Left lung (tissue), 10 donors: Measurements from ENCODE around the gene OGA. TPM values are rescaled to one million over a fixed set of nuclear protein-coding genes. Genes with fewer than 3 reads are reported as not detected.

Source experiments
- ATAC-seq: fragments of 200-7000 bp; cut with Tn5 transposase; one replicate; pipeline ENCODE4 v1.9.1; 2020; ENCODE audit warnings: moderate library complexity
- DNase-seq, 4 donors: peaks; one replicate each; pipeline ENCODE4 v3.0.0-alpha.2; 2013 to 2020
- H3K27ac ChIP-seq, 2 donors: fragments of 200-600 bp; sonication (generic) in 1 of 2; one replicate each; pipeline versions ENCODE4 v1.5.0 to v1.8.0; 2020 to 2021
- H3K27me3 ChIP-seq, 2 donors: fragments of 200-600 bp; sonication (generic) in 1 of 2; one replicate each; pipeline versions ENCODE4 v1.5.0 to v1.8.0; 2020 to 2021
- H3K36me3 ChIP-seq, 2 donors: fragments of 200-600 bp; sonication (generic) in 1 of 2; one replicate each; pipeline versions ENCODE4 v1.5.0 to v1.8.0; 2020 to 2021
- H3K4me1 ChIP-seq, 2 donors: fragments of 200-600 bp; one replicate each; pipeline ENCODE4 v1.8.0; 2021
- H3K4me3 ChIP-seq, 2 donors: fragments of 200-600 bp; sonication (generic) in 1 of 2; one replicate each; pipeline versions ENCODE4 v1.5.0 to v1.8.0; 2020 to 2021; ENCODE audit warnings: mild to moderate bottlenecking in 1 of 2
- H3K9me3 ChIP-seq, 2 donors: fragments of 200-600 bp; sonication (generic) in 1 of 2; one replicate each; pipeline versions ENCODE4 v1.5.0 to v1.8.0; 2020 to 2021
- intact Hi-C, 2 donors: fragments of 100-400 bp; cut with DNase I; formaldehyde crosslinking; loops; one replicate each; pipeline versions ENCODE4 v1.11.2 to v1.14.2; 2022
- polyA plus RNA-seq, 6 donors: library from polyadenylated mRNA; unstranded; fragments of 120-200 nt; gene quantifications; one replicate each; pipeline ENCODE4 v1.2.1, GENCODE V29; 2013; ENCODE audit not compliant: insufficient read length in 6 of 6
- total RNA-seq, 2 donors: library from RNA; stranded (reverse); fragmentation: NEBNext Ultra II Directional; extraction: Animal tissue kit (Norgen Biotek cat#: 25700); gene quantifications; one replicate each; pipeline ENCODE4 v1.2.1, GENCODE V29; 2021
- TF ChIP-seq, protein P1 (sequence below), 2 donors: fragments of 200-600 bp; sonication (generic) in 1 of 2; IDR thresholded peaks; one replicate each; pipeline versions ENCODE4 v1.5.0 to v1.8.0; 2021; ENCODE audit warnings: antibody characterized with exemption in 2 of 2
- donor health status: DM: no; HTN: yes; CAD: no.
- donor health status: DM: no; HTN: no; CAD: no.

Gene OGA
- total and polyA plus RNA-seq, 8 donors = 72.6 to 288 (median 232) TPM

DNA sequence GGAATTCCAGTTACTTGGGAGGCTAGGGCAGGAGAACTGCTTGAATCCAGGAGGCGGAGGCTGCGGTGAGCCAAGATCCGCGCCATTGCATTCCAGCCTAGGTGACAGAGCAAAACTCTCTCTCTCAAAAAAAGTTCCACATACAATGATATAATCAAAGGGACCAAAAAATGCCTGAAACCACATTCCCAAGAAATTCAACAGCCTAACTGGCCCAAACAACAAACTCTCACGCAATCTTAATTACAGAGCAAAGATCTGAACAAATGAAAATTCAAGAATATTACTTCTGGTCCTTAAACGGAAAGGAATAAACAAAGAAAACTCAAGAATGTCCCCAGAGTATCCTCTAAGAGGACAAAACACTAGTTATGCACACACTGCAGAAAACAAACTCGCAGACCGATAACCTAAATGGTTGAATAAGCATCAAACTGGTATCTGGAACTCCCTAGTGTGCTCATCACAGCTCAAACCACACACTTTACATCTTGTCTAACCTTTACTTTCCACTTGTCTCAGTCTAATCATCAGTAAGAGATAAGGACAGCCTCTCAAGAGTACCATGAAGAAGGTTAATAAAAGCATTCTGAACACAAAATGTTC is 3.7 kb downstream of the OGA start:
- H3K4me3 ChIP-seq = peak overlapping the region in 1 of 2 donors; percentile 100
- peak overlapping the region in 1 of 2 donors; percentile 10 for H3K27ac ChIP-seq
- intact Hi-C loops = no loop called here

DNA sequence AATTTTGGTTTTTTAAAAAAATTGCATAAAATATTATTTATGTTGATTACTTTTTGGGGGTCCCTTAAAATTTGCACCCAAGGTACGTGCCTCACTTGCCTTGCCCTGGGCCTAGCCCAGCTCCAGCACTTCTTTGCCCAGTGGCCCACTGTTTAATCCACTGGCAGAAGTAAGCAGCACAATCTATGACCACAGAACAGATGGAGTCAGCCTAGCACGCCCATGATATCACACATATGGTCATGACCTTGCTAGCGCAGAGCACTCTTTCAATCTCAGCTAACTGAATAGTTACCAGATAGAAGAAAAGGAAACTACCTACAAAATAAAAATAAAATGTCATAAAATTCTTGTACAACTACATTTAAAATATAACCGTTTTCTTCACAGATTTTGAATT is 5.6 kb downstream of the OGA start:
- Histone ChIP-seq H3K4me3 (no peak overlapping the region), H3K36me3 (peaks cover 0 to 53% of the 10 kb centered on the region in 2 donors), H3K27ac (no peak overlapping the region), H3K27me3 (no peaks in the 10 kb centered on the region), H3K4me1 (peaks cover 19 to 48% of the 10 kb centered on the region in 2 donors), H3K9me3 (no peaks in the 10 kb centered on the region)
- intact Hi-C loops = no loop called here
- DNase-seq = no peak
- no peak for ATAC-seq
- TF ChIP-seq, protein P1, sequence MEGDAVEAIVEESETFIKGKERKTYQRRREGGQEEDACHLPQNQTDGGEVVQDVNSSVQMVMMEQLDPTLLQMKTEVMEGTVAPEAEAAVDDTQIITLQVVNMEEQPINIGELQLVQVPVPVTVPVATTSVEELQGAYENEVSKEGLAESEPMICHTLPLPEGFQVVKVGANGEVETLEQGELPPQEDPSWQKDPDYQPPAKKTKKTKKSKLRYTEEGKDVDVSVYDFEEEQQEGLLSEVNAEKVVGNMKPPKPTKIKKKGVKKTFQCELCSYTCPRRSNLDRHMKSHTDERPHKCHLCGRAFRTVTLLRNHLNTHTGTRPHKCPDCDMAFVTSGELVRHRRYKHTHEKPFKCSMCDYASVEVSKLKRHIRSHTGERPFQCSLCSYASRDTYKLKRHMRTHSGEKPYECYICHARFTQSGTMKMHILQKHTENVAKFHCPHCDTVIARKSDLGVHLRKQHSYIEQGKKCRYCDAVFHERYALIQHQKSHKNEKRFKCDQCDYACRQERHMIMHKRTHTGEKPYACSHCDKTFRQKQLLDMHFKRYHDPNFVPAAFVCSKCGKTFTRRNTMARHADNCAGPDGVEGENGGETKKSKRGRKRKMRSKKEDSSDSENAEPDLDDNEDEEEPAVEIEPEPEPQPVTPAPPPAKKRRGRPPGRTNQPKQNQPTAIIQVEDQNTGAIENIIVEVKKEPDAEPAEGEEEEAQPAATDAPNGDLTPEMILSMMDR (IDR thresholded peaks at IDR 0.05) = no peak

More for the DNA sequence above, 3.7 kb downstream of the OGA start:
- no peaks in the 10 kb centered on the region for H3K27me3 ChIP-seq
- ATAC-seq = no peak
- DNase-seq = peak in 1 of 4 donors; percentile 24
- H3K36me3 ChIP-seq = peaks cover 0 to 34% of the 10 kb centered on the region in 2 donors
- H3K9me3 ChIP-seq = no peaks in the 10 kb centered on the region
- TF ChIP-seq, protein P1 (IDR thresholded peaks at IDR 0.05) = no peak
- peaks cover 27 to 57% of the 10 kb centered on the region in 2 donors for H3K4me1 ChIP-seq

DNA sequence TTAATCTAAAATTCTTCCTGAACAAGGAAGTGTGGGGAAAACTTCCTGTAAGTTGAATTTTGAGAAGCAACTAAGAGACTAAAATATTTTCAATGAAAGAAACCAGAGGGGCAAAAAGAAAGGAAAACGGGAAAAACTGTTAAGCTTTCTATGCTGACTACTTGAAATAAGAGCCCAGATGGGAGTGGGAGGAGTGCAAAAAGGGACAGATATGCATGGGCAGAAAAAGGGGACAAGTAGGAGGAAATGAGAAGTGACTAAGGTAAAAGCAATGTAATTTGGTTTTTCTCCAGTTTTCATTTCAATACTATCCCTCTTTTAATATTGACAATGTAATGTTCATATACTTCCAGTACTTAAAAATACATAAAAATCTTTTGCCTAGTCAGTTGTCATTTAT is 11.1 kb downstream of the OGA start:
- peaks cover 0 to 4% of the 10 kb centered on the region in 2 donors for H3K4me1 ChIP-seq
- no peaks in the 10 kb centered on the region for H3K27me3 ChIP-seq
- no peaks in the 10 kb centered on the region for H3K9me3 ChIP-seq
- no peak overlapping the region for H3K4me3 ChIP-seq
- no peak for DNase-seq
- H3K27ac ChIP-seq = no peak overlapping the region
- intact Hi-C loops = no loop called here
- ATAC-seq = no peak
- peaks cover 10 to 100% of the 10 kb centered on the region in 2 donors for H3K36me3 ChIP-seq
- TF ChIP-seq, protein P1 (IDR thresholded peaks at IDR 0.05) = no peak

DNA sequence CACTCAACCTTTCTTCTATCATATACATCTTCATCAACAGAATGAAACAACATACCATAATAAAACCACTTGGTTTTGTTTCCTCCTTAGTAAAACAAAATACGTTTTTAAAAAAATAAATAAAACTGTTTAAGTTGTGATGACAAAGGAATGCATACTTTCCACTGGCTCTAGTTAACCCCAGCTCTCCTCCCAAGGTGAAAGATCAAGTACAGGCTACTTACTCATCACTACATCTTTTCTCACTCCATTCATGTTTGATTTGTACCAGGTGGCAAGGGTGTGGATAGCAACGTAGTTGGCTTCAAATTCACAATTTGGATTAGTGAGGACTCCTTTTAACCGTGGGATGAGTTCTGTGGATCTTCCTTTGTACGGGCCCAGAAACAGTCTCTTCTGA is 14.7 kb downstream of the OGA start:
- Histone ChIP-seq H3K4me1 (no peaks in the 10 kb centered on the region), H3K36me3 (peaks cover 17 to 100% of the 10 kb centered on the region in 2 donors), H3K27ac (no peak overlapping the region), H3K4me3 (no peak overlapping the region), H3K27me3 (no peaks in the 10 kb centered on the region), H3K9me3 (no peaks in the 10 kb centered on the region)
- DNase-seq = no peak
- TF ChIP-seq, protein P1 (IDR thresholded peaks at IDR 0.05) = no peak
- ATAC-seq = no peak
- intact Hi-C loops = no loop called here

DNA sequence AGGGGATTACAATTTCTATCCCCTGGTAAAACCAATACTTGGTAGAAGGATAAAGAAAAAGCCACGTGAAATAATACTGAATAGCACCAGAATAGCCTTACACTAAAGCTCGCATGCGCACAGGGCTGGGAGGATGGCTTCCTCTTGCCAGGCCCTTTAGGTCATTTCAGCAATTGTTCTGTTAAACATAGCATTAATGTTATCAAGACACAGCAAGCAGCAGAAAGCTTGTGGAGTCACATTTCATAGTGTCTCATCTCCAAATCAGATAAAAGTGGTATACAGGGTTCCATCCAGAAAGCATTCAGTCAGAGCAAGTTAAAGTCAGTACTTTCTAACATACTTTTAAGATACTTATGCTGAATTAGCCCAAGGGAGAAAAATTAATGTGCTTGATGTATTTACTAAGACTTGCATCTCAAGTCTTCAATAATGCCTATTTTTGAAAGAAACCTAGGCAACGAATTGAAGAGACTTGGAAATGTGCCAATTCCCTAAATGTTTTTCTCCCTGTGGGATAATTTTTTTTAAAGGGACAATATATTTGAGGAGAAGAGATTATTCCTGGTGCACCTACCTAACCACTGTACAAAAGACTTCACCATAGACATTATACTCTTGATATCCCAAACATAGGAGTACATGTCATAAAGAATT is 20.7 kb downstream of the OGA start:
- no peak for DNase-seq
- Histone ChIP-seq H3K9me3 (no peaks in the 10 kb centered on the region), H3K27me3 (no peaks in the 10 kb centered on the region), H3K4me3 (no peak overlapping the region), H3K4me1 (no peaks in the 10 kb centered on the region), H3K27ac (no peak overlapping the region), H3K36me3 (peaks cover 15 to 100% of the 10 kb centered on the region in 2 donors)
- intact Hi-C loops = no loop called here
- TF ChIP-seq, protein P1 (IDR thresholded peaks at IDR 0.05) = no peak
- ATAC-seq = no peak
